Stimulated activated CD4-positive, alpha-beta T cell treated with anti-CD3 and anti-CD28 coated beads, TNF-alpha, amount 100 ng/mL, for 1 hour (primary cell): ENCODE results near the gene MARCHF9.
A peak's percentile ranks its signal among the peaks of the same experiment; 100 is the strongest.
"Not testable (repeated sequence)": the region's sequence is repeated elsewhere in the genome, so short reads cannot be mapped to it uniquely, and the experiment has no call there.

Experiments used
- DNase-seq, 3 donors: peaks; one replicate each; pipeline ENCODE4 v3.0.0-alpha.2; 2020; ENCODE audit warnings: low read depth in 3 of 3, low spot score in 1 of 3

MARCHF9 gene

GRCh38 chr12:57754411-57755193 lies at the start of gene MARCHF9:
TSS of gene MARCHF9 (plus strand) at chr12:57755103. CDS start at chr12:57755529, 426 bp downstream.
- peak; percentile 64 to 67 (median 65) for DNase-seq

GRCh38 chr12:57707250-57707649 lies 47.7 kb upstream of the MARCHF9 start:
- no peak for DNase-seq

DNA sequence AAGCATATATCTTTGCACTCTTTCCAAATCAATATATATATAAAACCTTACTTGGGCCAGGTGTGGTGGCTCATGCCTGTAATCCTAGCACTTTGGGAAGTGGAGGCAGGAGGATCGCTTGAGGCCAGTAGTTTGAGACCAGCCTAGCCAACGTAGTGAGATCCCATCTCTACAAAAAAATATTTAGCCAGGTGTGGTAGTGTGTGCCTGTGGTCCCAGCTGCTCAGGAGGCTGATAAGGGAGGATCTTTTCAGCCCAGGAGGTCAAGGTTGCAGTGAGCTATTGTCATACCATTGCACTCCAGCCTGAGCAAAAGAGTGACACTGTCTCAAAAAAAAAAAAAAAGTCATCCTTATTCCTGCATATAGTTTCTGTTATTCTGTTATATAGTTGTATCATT lies 46.6 kb upstream of the MARCHF9 start:
- no peak for DNase-seq

DNA sequence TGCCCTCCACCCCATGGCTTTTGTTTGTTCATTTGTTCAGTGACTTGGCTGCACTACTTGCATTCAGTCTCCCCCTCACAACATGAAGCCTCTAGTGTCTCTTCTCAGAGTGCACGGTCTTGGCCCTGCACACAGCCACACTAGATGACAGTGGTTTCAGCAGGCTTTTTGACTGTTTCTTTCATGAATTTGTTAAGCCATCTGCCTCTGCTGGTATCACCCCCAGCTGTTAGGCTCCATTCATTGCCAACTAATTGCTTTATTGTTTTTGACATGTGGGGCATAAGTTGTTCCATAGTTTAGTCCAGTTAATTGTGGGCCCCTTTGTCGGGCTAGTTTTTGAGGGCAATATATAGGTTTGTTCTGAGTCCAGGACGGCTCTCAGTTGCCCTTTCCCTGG lies 42.2 kb upstream of the MARCHF9 start:
- DNase-seq: no peak

DNA sequence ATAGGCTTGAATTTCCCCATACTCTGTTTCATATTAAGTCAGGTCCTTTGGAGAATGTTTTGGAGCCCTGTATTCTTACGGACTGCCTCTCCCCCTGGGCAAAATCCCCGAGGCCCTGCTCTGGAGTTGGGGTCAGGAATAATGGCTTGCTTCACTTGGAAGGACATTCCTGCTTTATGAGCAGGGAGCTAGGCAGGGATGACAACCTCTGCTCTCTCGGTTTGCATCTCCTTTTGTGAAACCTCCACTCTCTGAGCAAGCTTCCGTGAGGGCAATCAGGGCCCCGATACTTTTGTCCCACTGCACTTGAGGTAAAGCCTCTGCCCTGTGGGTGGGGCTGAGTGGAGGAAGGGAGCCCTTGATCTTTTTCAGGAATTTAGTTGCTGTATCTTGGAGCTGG lies 41.7 kb upstream of the MARCHF9 start:
- DNase-seq: no peak

DNA sequence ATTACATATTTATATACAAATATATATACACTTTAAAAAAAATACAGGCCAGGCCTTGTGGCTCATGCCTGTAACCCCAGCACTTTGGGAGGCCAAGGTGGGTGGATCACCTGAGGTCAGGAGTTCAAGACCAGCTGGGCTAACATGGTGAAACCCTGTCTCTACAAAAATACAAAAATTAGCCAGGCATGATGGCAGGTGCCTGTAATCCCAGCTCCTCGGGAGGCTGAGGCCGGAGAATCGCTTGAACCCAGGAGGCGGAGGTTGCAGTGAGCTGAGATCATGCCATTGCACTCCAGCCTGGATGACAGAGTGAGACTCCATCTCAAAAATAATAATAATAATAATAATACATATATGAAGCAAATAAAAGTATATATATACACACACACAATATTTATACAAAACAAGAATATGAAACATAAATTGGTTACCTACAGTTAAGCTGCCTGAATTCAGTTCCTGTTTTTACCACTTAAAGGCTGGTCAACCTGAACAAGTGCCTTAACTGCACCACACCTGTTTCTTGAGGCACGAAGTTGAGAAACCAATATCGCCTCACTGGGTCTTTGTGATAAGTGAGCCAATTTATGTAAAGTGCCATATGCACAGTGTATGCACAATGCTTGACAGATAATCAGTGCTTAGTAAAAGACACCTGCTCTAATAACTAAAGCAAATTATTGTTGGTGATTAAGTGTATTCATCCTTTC lies 39.7 kb upstream of the MARCHF9 start:
- DNase-seq: not testable (repeated sequence)

GRCh38 chr12:57715786-57716185 lies 39.1 kb upstream of the MARCHF9 start:
- no peak for DNase-seq

DNA sequence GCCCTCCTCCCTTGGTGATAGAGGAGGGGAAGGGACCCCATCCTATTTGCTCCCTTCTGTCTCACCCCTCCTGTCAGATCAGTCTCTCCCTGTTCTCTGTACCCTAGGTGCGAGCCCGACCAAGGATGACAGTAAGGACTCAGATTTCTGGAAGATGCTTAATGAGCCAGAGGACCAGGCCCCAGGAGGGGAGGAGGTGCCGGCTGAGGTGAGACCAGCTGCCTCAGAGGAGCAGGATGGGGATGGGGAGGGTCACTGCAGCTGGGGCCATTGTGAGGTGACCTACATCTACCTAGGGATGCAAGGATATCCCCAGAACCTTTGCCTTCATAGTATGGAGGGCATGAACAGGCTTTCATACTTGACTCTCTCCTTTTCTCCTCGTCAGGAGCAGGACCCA lies 38.6 kb upstream of the MARCHF9 start:
- no peak for DNase-seq

GRCh38 chr12:57717131-57717530 lies 37.8 kb upstream of the MARCHF9 start:
- no peak for DNase-seq

- DNase-seq: no peak
Observed at GRCh38 chr12:57717846-57718640, 36.9 kb upstream of the MARCHF9 start.

DNA sequence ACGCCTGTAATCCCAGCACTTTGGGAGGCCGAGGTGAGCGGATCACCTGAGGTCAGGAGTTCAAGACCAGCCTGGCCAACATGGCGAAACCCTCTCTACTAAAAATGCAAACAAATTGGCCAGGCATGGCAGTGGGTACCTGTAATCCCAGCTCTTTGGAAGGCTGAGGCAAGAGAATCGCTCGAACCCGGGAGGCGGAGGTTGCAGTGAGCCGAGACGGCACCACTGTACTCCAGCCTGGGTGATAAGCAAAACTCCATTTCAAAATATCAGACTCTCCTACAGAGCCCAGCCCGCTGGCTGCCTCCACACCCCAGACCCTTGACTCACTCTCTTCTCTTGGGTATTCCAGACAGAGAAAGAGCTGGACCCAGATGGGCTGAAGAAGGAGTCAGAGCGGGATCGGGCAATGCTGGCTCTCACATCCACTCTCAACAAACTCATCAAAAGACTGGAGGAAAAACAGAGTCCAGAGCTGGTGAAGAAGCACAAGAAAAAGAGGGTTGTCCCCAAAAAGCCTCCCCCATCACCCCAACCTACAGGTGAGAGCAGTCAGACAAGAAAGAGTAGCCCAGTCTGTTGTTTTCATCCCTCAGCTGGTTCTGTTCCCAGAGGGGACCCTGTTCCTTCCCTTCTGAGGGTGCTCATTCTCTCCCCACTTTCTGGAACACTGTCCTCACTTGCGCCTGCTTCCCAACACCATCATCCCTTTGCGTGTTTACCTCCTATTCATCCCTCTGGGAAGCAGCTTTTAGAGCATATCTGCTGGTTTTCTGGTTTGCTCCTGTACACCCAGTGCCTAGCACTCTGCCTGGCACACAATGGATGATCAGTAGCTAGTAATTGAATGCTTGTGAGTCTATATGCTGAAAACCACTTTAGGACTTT lies 36.0 kb upstream of the MARCHF9 start:
- DNase-seq: no peak

DNA sequence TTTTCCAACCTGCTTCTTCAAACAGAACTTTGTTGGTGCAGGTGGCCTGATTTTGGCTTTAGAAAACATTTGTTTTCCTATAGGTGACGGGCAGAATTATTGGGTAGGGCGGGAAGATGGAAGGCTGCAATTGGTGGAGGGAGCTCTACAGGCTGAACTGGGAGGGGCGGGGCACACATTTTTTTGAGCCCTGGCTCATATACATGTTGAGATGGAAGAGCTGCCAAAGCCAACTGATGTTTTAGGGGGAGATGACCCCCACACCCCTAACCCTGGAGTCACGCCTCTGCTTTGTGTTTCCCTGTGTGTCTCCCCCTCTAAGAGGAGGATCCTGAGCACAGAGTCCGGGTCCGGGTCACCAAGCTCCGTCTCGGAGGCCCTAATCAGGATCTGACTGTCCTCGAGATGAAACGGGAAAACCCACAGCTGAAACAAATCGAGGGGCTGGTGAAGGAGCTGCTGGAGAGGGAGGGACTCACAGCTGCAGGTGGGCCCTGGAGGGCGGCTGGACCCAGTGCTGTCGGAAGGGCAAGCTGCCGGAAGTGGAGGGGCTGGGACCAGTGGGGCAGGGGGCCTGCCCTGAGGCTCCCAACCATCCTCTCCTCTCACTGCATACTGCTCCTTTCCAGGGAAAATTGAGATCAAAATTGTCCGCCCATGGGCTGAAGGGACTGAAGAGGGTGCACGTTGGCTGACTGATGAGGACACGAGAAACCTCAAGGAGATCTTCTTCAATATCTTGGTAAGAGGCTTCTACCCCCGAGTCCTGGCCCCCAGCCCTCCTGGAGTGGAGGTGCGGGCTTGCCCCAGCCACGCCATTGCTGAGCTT lies 34.9 kb upstream of the MARCHF9 start:
- no peak for DNase-seq

- no peak for DNase-seq
Observed at GRCh38 chr12:57720606-57721595, 34.0 kb upstream of the MARCHF9 start.

DNA sequence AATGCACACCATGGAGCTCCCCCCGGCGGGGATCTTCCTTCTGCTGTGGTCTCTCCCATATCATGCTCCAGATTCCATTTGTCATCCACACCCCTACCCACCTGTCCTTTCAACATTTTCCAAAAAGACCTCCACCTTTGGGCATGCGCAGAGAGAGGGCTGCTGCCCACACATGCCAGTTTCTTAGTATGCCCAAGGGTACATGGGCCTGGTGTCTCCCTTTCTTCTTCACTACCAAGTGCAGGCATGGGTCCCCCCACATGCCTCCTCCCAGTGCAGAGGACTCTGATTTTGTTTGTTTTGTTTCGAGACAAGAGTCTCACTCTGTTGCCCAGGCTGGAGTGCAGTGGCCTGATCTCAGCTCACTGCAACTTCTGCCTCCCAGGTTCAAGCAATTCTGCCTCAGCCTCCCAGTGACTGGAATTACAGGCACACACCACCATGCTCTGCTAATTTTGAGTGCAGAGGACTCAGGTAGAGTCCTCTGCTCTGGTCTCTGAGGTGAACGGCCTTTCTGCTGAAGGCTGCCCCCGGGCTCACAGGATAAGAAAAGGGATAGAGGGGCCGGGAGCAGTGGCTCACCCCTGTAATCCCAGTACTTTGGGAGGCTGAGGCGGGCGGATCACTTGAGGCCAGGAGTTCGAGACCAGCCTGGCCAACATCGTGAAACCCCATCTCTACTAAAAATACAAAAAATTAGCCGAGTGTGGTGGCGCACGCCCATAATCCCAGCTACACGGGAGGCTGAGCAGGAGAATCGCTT lies 32.9 kb upstream of the MARCHF9 start:
- not testable (repeated sequence) for DNase-seq

DNA sequence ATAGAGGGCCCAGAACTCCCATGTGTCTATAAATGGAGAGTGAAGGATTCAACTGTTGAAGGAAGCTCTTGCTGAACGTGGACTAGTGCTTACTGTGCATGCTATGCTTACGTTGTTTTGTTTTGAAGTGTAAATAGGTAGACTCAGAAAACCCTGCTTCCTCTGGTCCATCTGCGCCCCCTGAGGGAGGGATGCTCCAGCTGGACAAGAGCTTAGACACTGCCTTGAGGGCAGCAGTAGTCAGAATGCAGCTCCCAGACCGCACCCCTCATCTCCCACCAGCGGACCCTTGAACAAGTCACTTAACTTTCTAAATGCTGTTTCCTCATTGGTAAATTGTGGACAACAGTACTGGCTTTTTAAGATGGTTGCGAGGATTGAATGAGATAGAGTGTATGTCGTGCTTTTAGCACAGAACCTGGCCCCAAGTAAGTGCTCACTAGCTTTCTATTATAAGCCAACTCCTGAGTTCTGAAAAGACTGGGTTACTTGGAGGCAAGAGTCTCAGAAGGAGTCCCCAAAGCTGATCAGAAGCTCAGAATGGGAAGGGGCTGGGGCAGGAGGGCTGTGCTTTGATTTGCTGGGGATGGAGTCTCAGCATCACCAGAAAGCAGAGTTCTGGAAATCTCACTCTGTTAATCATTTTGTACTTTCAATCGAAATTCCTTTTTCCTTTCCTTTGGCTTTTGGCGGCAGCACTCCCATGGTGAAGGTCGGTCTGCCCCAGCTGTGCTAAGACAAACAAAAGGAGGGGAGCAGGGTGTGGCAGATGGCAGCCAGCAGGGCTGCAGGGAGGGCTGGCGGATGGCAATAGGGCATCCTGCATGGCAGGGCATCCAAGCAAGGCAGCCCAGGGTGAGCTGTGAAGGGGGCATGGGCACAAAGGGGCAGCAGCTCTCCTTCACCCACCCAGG lies 31.9 kb upstream of the MARCHF9 start:
- DNase-seq: no peak

DNA sequence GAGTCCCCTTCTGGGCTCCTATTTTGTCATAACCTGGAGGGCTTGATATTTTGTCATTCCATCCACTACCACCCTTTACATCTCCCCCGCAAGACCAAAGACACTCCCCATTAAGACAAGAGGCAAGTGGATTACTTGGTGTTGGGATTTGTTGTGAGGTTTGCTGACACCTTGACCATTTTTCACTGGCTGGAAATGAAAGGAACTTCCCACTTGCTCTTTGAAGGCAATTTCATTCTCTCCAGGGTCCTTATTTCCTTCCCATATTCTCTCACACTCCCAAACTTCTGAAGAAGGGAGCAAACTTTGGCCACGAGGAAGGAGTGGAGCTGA lies 31.3 kb upstream of the MARCHF9 start:
- DNase-seq: no peak
